NCI-H2107 treated with DMSO at 0.1 percent for 48 hours (cell line): ENCODE measurements around the gene ADGRD1.

ENCODE experiments used
- DNase-seq: peaks from one replicate; lab custom pipeline; 2025; ENCODE audit not compliant: unreplicated experiment; lab: John Stamatoyannopoulos, UW

ADGRD1 gene

DNA sequence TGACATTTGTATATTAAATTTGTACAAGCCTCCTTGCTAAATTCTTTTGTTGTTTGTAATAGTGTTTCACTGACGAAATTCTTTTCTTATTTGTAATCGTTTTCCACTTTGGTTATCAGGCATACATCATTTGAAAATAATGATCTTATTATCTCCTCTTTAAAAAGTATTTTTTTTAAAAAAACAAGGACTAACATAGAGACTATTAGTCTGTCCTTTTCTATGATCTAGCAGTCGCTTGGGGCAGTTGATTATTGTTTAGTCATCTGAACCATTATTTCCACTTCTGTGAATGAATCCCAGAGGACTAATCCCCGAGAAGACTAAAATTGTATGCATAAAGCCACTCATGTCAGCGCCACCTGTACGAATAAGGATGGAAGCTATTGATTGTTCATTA is 11.5 kb downstream of the ADGRD1 start:
- no peak for DNase-seq

DNA sequence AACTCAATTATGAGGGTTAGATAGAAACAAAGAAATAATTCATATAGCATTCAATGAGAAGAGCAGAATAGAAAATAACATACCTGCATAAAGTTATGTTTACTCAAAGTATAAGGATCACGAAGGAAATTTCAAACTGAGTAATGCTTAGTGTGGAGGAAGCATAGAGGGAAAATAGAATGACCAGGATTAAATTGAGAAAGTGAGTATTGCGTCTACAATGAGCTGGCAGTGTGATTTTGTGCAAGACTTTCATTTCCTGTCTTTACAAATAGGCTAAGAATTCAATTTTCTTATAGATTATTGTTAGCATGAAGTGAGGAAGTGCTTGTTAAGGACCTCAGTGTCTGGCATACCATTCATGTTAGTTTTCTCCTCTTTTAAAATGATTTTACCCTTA is 12.0 kb downstream of the ADGRD1 start:
- DNase-seq, result no peak

DNA sequence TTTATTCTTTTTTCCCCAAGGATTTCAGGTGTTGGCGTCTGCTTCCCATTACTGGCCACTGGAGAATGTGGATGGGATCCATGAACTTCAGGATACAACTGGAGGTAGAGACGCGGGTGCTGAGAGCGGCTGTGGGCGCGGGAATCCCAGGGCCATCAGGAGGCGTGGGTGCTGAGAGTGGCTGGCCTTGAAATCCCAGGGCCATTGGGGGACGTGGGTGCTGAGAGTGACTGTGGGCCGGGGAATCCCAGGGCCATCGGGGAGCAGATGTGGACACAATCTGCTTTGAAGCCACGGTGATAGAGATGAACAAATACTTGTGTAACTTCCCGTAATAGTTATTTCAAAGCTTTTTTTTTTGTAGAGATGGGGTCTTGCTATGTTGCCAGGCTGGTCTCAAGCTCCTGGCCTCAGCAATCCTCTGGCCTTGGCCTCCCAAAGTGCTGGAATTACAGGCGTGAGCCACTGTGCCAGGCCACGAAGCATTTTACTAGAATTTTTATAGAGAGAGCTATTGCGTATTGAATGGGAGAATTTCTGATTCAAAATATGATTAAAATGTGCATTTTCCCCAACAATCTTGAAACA is 12.8 kb downstream of the ADGRD1 start:
- DNase-seq, result no peak

DNA sequence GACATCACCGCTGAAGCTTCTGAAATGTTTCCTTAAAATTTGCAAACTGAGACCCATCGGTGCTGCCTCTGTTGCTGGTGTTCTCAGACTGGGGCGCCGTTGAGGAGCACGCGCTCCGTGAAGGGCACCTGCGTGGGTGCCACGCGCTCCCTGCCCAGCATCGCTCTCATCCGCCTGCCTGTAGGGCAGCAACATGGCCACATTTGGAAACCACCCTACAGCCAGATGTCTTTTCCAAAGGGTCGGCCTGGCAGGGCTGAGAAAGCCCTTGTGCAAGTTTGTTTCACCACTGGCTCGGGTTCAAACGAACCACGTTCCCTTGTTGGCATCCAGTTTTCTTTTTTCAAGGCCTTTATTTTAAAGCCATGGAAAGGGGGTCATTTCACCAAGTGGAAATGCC is 13.9 kb downstream of the ADGRD1 start:
- no peak for DNase-seq

DNA sequence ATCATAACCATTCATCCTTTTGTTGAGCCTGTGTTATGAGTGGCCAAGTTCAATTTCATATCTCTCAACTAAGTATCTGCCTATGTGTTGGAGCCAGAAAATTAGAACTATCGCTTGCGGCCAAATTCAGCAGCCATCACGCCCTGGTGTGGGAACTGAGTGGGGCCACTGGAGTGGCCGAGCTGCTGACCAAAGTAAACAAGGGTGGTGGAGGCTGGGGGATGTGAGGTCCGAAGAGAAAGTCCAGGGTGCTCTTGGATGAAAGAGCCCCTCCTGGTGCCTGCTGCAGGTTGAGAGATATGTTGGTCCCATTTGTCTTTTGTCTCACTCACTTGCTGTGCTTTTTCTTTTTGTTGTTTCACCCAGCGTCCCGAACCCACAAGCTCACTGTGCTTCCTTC is 14.9 kb downstream of the ADGRD1 start:
- DNase-seq, result no peak

DNA sequence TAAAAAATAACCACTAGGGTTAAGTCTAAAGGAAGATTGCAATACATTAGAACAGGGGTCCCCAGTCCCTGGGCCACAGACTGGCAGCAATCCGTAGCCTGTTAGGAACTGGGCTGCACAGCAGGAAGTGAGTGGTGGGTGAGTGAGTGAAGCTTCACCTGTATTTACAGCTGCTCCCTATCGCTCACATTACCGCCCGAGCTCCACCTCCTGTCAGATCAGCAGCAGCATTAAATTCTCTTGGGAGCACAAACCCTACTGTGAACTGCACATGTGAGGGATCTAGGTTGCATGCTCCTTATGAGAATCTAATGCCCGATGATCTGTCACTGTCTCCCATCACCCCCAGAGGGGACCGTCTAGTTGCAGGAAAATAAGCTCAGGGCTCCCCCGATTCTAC is 15.5 kb downstream of the ADGRD1 start:
- DNase-seq, result no peak

DNA sequence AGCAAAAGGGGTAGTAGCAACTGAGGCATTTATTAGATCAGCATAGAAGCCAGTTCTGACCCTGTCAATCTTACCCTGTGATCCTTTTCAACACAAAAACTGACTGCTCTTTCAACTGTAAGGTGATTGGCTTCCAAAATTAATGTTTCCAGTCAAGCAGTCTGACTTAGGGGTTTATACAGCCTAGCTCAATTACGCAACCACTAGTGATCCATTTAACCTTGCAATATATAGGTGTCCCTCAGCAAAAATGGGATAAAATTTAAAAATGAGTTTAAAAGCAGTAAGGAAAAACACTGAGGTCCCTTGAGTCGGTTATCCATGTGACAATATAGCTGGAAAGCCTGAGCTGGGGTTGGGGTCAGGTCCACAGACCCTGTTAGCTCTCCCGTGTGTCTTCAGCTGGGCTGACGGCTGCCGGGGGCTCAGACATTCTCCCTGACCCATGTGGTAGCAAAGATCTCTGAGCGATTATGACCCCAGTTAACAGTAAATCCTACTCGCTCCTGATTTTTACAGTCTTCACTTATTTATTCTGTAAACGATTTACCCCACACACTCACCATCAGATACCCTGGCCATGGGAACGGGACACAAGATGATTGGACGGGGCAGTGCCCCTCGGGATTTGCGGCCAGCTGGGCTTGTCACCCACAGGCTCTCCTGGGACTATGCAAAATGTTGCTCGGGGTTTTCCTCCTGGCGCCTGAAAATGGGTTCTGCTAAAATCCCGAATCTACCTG is 16.6 kb downstream of the ADGRD1 start:
- no peak for DNase-seq

DNA sequence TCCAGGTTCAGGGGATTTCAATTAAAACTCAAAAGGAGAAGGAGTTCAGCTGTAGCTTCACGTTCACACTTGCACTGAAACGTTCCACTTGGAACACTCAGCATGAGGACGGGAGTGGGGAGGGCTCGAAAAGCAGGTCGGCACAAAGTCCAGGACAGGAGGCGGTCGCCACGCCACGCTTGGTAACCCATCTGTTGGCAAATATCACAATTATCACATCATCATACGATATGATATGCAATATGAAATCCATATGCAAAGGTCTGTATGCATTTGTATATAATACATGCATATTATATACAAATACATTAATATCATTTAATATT is 17.2 kb downstream of the ADGRD1 start:
- DNase-seq, result no peak

DNA sequence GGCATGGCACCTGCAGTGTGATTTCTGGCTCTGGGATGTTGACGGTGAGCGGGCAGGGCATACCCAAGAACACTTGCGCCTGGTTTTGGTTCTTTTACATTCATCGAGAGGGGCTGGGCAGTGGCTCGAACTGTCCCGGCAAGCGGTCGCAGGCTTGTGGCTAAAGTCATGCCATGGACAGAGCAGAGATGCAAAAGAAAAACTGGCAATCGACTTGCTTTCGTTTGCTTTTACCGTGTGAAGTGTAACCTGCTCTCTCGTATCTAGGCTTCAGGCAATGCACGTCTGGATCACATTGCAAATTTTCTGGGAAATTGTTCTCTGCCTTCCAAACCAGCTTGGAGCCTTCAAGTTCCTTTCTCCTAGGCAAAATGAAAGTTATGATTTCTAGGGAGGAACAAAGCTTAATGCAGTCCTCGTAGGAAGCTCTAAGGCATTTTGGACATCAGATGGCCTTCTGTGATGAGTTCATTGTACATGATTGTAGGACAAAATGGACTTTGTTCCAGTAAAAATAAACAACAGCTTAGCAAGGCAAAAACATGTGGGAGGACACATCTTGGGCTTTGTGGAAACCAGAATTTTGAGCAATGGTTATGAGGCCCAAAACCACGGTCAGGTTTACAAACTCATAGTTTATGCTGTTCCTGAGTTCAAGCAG is 18.3 kb downstream of the ADGRD1 start:
- no peak for DNase-seq

DNA sequence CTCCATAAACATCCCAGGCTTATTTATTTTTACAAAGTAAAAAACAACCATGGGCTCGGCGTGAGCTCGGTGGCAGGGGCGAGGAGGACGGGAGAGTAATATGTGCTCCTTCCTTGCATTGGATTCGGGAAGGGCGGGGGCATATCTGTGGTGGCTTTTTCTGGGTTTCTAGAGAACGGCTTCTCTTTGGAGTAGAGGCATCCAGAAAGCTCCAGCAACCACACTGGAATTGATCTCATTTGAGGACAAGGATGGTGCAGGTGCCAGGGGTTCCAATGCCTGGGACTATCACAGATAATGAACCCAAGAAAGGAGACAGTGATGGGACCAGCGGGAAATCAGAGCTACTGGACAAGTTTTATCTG is 18.9 kb downstream of the ADGRD1 start:
- no peak for DNase-seq

DNA sequence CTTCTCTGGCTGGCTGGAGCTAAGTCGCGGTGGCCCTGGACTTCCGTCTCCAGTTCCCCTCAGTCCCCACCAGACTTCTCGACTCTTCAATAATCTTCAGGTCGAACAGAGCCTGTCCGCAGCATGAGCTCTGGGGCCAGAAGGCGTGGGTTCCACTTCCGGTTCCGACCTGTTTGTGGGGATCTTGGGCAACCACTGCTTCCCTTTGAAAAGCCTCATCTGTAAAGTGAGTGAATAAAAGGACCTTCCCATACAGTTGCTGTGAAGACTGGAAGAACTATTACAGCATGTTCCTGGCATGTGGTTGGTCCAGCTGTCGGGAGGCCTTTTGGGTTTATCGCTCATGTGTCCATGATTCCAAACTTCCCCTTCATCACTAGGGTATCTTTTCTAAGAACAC is 19.4 kb downstream of the ADGRD1 start:
- no peak for DNase-seq

DNA sequence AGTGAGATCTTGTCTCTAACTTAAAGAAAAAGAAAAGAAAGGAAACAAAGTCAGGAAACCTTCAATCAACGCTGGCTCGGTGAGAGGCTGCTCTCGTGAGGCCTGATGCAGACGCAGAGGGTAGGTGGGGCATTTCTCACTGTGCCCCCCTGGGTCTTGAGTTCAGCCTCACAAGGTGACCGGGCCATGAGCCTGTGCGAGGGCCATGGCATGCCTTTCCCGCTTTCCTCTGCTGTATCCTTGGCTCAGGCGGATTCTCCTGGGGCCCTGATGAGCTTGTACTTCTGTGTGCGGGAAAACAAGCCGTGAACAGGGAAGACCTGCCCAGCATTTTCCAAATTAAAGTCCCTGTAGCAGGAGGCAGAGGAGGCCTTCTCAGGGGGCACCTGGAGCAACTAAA is 20.2 kb downstream of the ADGRD1 start:
- DNase-seq, result no peak

DNA sequence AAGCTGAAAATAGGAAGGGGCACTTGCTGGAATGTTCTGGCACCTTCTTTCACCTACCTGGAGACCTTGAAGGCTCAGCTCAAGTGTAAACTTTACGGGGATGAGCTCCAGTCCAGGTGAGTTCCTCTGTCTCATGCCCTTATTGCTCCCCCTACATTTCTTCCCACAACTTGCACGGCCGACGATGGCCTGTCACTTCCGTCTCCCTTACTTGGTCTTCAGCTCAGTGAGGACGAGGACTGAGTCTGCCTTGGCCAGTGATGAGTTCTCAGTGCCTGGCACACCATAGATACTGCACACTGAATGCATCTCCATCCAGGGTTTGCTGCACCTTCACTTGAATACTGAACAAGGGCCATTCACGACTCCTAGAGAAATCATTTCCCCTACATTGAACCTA is 21.4 kb downstream of the ADGRD1 start:
- DNase-seq, result no peak

DNA sequence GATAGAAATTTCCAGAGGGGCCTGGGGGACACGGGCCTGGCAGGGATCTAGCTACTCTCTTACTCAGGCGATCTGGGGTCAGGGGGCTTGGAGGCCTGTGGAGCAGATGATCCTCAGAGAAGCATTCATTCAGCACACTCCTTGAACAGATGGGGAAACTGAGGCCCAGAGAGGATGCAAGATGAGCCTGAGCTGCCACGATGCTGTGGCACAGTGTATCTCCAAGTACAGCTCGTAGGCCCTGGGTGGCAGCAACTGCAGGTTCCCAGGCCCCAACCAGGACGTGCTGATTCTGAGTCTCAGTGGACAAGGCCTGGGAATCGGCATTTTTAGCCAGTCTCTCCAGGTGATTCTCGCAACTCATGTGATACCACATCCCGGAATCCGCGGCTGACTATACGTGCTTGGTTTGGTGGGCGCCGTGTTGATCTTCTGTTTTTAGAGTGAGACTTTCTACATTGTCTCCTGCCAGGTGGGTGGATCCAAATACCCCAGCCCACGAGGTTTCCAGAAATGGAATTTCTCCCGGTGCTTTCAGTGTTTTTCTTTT is 22.5 kb downstream of the ADGRD1 start:
- no peak for DNase-seq

DNA sequence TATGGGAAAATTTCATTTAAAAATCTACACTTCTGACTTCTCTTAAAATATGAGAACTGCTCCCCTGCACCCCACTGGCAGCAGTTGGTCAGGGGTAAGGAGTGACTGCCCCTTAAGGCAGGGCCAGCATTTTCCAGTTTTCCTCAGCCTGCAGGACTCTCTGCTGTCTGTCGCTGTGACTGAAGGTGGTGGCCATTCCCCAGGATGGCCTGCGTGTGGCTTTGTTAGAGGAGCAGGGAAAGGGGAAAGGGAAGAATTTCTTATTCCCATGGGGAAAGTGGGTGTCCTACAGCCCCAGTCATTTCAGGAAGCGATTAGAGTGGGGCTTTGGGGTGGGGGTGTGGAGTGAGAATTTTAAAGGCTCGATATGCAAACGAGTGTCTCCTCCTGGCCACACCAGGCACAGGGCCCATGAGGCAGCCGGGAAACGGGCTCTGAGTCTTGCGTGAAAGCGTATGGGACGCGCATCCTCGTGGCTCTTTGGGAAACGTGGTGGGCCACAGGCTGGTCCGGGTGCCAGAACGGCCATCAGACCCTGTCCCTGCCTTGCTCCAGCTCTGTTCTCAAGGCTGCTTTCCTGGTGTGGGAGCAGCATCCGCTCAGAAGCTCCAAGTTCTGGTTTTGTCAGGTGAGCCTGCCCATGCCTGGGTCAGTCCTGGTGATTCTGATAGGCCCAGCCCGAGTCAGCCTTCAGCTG is 23.5 kb downstream of the ADGRD1 start:
- DNase-seq, result no peak

DNA sequence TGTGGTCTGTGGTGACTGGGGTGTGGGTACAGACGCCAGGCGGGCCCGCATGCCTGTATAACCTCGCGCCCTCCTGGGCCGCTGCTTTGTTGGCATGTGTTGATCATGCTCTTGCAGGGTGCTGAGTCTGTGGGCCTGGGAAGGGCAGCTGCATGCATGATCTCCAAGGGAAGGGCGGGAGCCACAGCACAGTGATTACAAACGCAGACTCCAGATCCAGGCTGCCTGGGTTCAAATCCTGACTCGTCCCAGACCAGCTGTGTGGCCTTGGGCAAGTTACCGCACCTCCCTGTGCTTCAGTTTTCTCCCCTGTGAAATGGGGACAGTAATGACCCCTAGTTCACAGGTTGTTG is 24.0 kb downstream of the ADGRD1 start:
- no peak for DNase-seq

DNA sequence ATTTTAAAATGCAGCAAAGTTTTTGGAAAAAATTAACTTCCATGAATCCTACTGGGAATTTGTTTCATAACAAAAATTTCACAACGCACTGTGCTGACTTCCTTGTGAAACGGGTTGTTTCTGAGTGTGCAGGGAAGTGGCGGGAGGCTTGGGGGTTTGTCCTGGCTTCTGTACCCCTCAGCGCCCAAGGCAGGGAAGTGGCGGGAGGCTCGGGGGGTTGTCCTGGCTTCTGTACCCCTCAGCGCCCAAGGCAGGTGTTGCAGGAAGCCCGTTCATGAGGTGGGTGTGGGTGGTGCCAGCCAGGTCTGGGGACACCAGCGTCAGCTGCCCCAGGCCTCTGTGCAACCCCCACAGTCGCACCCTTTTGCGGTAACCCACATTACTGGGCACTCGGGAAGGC is 25.1 kb downstream of the ADGRD1 start:
- no peak for DNase-seq

DNA sequence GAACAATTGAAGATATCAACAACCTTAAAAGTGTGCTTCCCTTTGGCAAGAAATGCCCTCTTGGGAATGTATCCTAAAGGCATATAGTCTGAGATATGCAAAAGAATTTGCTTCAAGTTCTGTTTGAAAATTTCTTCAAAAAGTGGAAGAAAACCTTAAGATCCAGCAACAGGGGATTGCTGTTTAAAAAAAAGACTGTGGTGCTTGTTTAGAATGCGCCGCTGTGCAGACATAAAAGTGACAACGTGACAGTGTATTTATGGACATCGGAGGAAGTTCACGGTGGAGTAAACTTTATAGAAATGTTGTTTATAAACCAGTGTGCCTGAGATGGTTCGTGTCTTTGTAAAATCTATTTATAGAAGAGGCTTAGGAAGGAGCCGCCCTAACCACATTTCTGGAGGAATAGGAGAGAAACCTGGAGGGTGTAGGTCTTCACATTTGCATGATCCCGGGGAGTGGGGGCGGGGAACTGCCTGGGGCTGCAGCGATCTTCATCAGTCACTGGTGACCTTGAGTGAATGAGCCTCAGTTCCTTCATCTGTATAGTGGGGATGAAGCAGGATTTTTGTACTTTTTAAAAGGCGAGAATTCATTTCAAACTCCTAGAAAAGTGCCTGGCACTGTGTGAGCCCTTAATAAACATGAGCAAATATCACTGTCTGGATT is 27.5 kb downstream of the ADGRD1 start:
- DNase-seq, result no peak

DNA sequence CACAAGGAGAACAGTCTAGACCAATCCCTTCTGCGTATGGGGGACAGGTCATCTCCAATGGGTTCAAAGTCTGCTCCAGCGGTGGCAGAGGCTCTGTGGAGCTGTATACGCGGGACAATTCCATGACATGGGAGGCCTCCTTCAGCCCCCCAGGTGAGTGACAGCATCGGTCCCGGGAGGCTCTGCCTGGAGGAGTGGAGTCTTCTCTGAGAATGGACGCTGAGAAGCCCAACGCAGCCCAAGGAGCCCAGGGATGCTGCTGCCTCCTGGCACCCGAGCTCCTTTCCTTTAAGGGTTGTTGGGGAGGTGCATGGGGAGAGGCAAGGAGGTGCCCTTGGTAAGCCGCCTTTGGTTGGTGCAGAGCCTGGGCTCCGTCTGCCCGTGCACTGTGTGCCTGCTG is 28.2 kb downstream of the ADGRD1 start:
- DNase-seq, result no peak

DNA sequence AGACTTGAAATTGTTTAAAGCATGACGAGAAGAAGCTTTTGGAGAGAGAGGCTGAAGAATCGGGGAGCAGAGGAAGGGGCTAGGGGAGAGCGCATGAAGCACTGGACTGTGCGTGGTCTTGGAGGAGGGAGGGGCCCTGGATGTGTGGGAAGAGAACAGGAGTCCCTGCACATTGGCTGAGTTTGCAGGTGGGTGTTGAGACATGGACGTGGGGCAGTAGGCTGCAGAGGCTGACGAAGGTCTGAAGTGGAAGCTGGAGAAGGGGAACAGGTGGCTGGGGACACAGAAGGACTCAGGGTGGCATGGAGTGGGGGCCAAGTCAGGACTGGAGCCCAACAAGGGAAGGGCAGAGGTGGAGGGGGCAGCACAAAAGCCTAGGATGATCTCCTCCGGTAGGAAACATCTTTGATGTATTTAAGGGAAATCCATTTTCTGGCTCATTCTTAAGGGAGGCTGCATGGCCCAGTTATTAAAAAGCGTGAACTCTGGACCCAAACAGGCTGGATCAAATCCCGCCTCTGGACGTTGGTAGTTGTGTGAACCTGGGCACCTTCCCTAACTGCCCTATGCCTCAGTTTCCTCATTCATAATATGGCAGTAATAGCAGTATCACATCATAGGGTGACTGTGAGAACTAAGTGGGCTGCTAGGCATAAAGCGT is 29.0 kb downstream of the ADGRD1 start:
- DNase-seq, result no peak
